ENCODE measurements around the gene GPR137B. TPM values are rescaled to one million over a fixed set of nuclear protein-coding genes. Genes with fewer than 3 reads are reported as not detected.
"Not testable (repeated sequence)": the region's sequence is repeated elsewhere in the genome, so short reads cannot be mapped to it uniquely, and the experiment has no call there.

The GPR137B gene
- total and polyA plus RNA-seq, 4 donors, result 2.2 to 8.6 (median 5.3) TPM

- H3K27me3 ChIP-seq (ENCODE audit: control insufficient read depth in 4 of 4, insufficient read depth in 4 of 4, low read length in 3 of 4); DNase-seq (ENCODE audit: low spot score); H3K27ac ChIP-seq (ENCODE audit: low read depth in 1 of 2, low read length in 2 of 2); H3K9ac ChIP-seq (ENCODE audit: low read depth in 1 of 2, low read length in 2 of 2); H3K4me3 ChIP-seq (ENCODE audit: low read depth in 1 of 3, low read length in 3 of 3); H3K36me3 ChIP-seq (ENCODE audit: control insufficient read depth in 4 of 4, insufficient read depth in 3 of 4, low read depth in 1 of 4, low read length in 3 of 4); H3K9me3 ChIP-seq (ENCODE audit: control insufficient read depth in 4 of 4, low read length in 3 of 4); H3K4me1 ChIP-seq (ENCODE audit: control insufficient read depth in 4 of 4, insufficient read depth in 4 of 4, low read length in 3 of 4): not testable (repeated sequence)
- 84% methylated on average over 1 of the region's 1 CpG for WGBS
These were observed 45.7 kb downstream of the GPR137B start for GRCh38 chr1:236188084-236188483.

GRCh38 chr1:236193184-236193583 is 50.8 kb downstream of the GPR137B start:
- H3K9ac ChIP-seq (ENCODE audit: low read depth in 1 of 2, low read length in 2 of 2), result no peak overlapping the region
- WGBS, result 95% methylated on average over 2 of the region's 2 CpGs

More at GRCh38 chr1:236193184-236193583, 50.8 kb downstream of the GPR137B start:
- Histone ChIP-seq H3K36me3 (ENCODE audit: control insufficient read depth in 4 of 4, insufficient read depth in 3 of 4, low read depth in 1 of 4, low read length in 3 of 4) (peaks cover 0 to 2% (median under 1%) of the 10 kb centered on the region in 4 donors), H3K27me3 (ENCODE audit: control insufficient read depth in 4 of 4, insufficient read depth in 4 of 4, low read length in 3 of 4) (no peaks in the 10 kb centered on the region), H3K27ac (ENCODE audit: low read depth in 1 of 2, low read length in 2 of 2) (no peak overlapping the region), H3K9me3 (ENCODE audit: control insufficient read depth in 4 of 4, low read length in 3 of 4) (peaks cover 0 to 4% (median 2%) of the 10 kb centered on the region in 4 donors), H3K4me1 (ENCODE audit: control insufficient read depth in 4 of 4, insufficient read depth in 4 of 4, low read length in 3 of 4) (no peaks in the 10 kb centered on the region), H3K4me3 (ENCODE audit: low read depth in 1 of 3, low read length in 3 of 3) (no peak overlapping the region)
- TF ChIP-seq REST (IDR thresholded peaks at IDR 0.05) (no peak), ATF3 (IDR thresholded peaks at IDR 0.05) (no peak), SP1 (IDR thresholded peaks at IDR 0.05) (no peak), FOXA1 (IDR thresholded peaks at IDR 0.05) (no peak), EGR1 (IDR thresholded peaks at IDR 0.05; ENCODE audit: low read depth in 2 of 2) (no peak), NR2F2 (IDR thresholded peaks at IDR 0.05) (no peak), GABPA (IDR thresholded peaks at IDR 0.05 in 1 of 2, conservative IDR thresholded peaks at IDR 0.05 in 1 of 2) (no peak), YY1 (IDR thresholded peaks at IDR 0.05) (no peak), RXRA (IDR thresholded peaks at IDR 0.05) (no peak), TAF1 (conservative IDR thresholded peaks at IDR 0.05) (no peak), CTCF (IDR thresholded peaks at IDR 0.05; ENCODE audit: low read depth, low read length, missing input control) (no peak), ZBTB33 (IDR thresholded peaks at IDR 0.05) (no peak), MAX (IDR thresholded peaks at IDR 0.05) (no peak), FOXA2 (IDR thresholded peaks at IDR 0.05) (no peak), RAD21 (IDR thresholded peaks at IDR 0.05) (no peak), JUND (IDR thresholded peaks at IDR 0.05) (no peak), HNF4G (IDR thresholded peaks at IDR 0.05) (no peak), HNF4A (conservative IDR thresholded peaks at IDR 0.05) (no peak)
- DNase-seq (ENCODE audit: low spot score), result no peak
